RWPE2 (cell line): ENCODE data around the gene UTS2B.

Experiments
- ATAC-seq: fragments of 200-7000 bp; cut with Tn5 transposase; 3 replicates; pipeline ENCODE4 v1.9.1; 2021; ENCODE audit warnings: low read depth
- DNase-seq: peaks from one replicate; pipeline ENCODE4 v3.0.0-alpha.2; 2020; ENCODE audit warnings: low spot score
- H3K27ac ChIP-seq: fragments of 450-650 bp; 2 replicates; pipeline ENCODE4 v1.5.1; 2017; ENCODE audit warnings: mild to moderate bottlenecking; ENCODE audit not compliant: poor library complexity, severe bottlenecking
- H3K27me3 ChIP-seq: fragments of 250-450 bp; sonication (Bioruptor Pico); 2 replicates; pipeline ENCODE4 v1.5.1; 2021; ENCODE audit warnings: mild to moderate bottlenecking, moderate library complexity; ENCODE audit not compliant: insufficient read depth, poor library complexity, severe bottlenecking
- H3K36me3 ChIP-seq: fragments of 250-450 bp; sonication (Bioruptor Pico); 2 replicates; pipeline ENCODE4 v1.5.1; 2020; ENCODE audit warnings: low read depth, mild to moderate bottlenecking, moderate library complexity
- H3K4me1 ChIP-seq: fragments of 250-450 bp; sonication (Bioruptor Pico); 2 replicates; pipeline ENCODE4 v1.5.1; 2021; ENCODE audit warnings: mild to moderate bottlenecking, moderate library complexity; ENCODE audit not compliant: insufficient read depth, poor library complexity, severe bottlenecking
- H3K4me3 ChIP-seq: fragments of 250-450 bp; sonication (Bioruptor Pico); 2 replicates; pipeline ENCODE4 v1.5.1; 2021; ENCODE audit warnings: mild to moderate bottlenecking, moderate library complexity; ENCODE audit not compliant: severe bottlenecking
- H3K9me3 ChIP-seq: fragments of 250-450 bp; sonication (Bioruptor Pico); 2 replicates; pipeline ENCODE4 v1.5.1; 2021; ENCODE audit warnings: mild to moderate bottlenecking, moderate library complexity; ENCODE audit not compliant: severe bottlenecking
- TF ChIP-seq, protein P1 (sequence below): fragments of 450-650 bp; IDR thresholded peaks from one replicate; pipeline ENCODE4 v1.5.1; 2017; ENCODE audit warnings: mild to moderate bottlenecking, moderate library complexity; ENCODE audit not compliant: poor library complexity, severe bottlenecking

UTS2B gene

DNA sequence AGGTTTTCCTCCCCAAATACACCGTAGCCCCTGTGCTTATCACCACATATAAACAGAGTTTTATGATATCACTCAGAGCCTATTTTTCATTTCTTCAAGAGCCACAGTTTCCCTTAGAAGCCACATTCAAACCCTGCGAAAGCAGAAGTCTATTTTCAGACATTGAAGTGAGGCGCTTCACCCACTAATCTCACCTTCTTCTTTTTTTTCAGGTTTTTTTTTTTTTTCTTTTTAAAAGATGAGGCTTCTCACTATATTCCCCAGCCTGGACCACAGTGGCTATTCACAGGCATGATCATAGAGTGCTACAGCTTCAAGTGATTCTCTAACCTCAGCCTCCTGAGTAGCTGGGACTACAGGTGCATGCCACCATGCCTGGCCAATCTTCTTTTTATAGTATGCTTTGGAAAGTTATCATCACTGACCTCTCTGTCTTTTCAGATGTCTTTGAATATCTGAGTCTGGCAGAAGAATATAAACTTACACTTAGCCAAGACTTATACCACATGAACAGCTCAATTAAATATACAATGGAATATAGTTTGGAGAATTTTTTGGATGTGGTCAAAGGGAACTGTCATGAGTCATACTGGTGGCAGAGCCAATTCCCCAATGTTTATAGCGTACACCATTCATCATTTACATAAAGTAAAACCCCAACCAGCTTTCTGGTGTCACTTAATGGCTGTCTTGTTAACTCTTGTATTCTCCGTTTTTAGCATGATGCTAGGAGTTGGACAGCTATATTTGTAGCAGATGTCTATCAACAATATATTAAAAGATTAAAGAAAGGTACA, 60.8 kb downstream of the UTS2B start:
- TF ChIP-seq, protein P1, sequence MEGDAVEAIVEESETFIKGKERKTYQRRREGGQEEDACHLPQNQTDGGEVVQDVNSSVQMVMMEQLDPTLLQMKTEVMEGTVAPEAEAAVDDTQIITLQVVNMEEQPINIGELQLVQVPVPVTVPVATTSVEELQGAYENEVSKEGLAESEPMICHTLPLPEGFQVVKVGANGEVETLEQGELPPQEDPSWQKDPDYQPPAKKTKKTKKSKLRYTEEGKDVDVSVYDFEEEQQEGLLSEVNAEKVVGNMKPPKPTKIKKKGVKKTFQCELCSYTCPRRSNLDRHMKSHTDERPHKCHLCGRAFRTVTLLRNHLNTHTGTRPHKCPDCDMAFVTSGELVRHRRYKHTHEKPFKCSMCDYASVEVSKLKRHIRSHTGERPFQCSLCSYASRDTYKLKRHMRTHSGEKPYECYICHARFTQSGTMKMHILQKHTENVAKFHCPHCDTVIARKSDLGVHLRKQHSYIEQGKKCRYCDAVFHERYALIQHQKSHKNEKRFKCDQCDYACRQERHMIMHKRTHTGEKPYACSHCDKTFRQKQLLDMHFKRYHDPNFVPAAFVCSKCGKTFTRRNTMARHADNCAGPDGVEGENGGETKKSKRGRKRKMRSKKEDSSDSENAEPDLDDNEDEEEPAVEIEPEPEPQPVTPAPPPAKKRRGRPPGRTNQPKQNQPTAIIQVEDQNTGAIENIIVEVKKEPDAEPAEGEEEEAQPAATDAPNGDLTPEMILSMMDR: no peak
- H3K4me3 ChIP-seq: no peak overlapping the region
- no peak for DNase-seq
- no peaks in the 10 kb centered on the region for H3K27me3 ChIP-seq
- H3K36me3 ChIP-seq: no peaks in the 10 kb centered on the region
- no peak overlapping the region for H3K27ac ChIP-seq
- no peaks in the 10 kb centered on the region for H3K4me1 ChIP-seq
- no peaks in the 10 kb centered on the region for H3K9me3 ChIP-seq
- ATAC-seq: no peak

DNA sequence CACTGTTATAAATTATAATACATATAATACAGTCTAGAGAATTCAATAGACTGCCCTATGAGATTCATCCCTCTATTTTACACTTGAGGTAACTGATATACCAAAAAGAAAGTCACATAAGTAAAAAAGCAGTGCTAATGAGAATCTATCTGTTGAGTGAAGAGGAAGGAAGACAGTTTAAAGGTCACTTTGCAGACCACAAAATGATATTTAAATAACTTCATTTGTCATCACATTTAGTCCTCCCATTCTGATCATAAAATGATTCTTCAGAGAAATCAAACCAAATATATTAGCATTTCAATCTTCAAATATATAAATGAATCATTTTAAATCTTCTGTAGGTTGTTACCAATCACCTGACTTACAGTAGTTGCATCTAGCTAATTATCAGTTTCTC, 61.6 kb downstream of the UTS2B start:
- DNase-seq: no peak
- no peak overlapping the region for H3K4me3 ChIP-seq
- no peaks in the 10 kb centered on the region for H3K27me3 ChIP-seq
- no peaks in the 10 kb centered on the region for H3K4me1 ChIP-seq
- no peak overlapping the region for H3K27ac ChIP-seq
- TF ChIP-seq, protein P1: no peak
- no peaks in the 10 kb centered on the region for H3K9me3 ChIP-seq
- H3K36me3 ChIP-seq: no peaks in the 10 kb centered on the region
- ATAC-seq: no peak

DNA sequence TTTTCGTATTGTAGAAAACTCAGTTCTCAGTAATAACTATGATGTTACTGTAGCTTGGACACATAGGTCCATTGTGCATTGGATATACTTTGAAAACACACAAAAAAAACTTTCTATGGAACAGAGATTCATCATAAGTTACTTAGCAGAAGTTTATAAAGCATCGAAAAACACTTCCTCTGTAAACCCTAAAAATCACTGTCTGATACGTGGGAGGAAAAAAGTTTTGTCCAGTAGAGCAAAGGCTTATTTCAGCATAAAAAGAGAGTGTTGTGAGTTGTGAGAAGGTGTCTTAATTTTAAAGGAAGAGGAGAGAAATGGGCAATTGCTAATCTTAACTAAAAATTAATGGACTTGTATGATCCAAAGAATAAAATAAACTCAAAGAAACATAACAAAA, 66.5 kb downstream of the UTS2B start:
- Histone ChIP-seq H3K4me3 (no peak overlapping the region), H3K27me3 (no peaks in the 10 kb centered on the region), H3K9me3 (no peaks in the 10 kb centered on the region), H3K36me3 (no peaks in the 10 kb centered on the region), H3K4me1 (no peaks in the 10 kb centered on the region), H3K27ac (no peak overlapping the region)
- ATAC-seq: no peak
- TF ChIP-seq, protein P1: no peak
- no peak for DNase-seq

DNA sequence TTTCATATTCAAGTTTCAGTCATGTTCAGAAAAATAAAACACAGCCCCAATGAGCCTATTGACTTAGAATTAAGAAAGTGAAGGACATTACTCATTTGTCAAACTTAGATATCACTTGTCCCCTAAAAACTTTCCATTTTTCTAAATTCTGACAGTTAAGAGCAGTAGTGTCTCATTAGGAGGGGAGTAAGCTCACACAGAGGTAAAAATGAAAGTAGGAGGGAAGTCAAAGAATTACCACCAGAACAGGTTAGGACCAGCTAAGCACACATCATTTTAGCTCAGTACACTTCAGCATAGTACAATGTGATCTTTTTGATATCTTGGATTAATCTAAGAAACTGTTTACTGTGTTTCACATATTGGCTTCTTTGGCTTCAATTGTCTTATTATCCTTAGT, 67.0 kb downstream of the UTS2B start:
- no peaks in the 10 kb centered on the region for H3K27me3 ChIP-seq
- H3K4me1 ChIP-seq: no peaks in the 10 kb centered on the region
- no peaks in the 10 kb centered on the region for H3K9me3 ChIP-seq
- DNase-seq (no peak), ATAC-seq (no peak)
- no peak overlapping the region for H3K27ac ChIP-seq
- no peaks in the 10 kb centered on the region for H3K36me3 ChIP-seq
- TF ChIP-seq, protein P1: no peak
- H3K4me3 ChIP-seq: no peak overlapping the region

DNA sequence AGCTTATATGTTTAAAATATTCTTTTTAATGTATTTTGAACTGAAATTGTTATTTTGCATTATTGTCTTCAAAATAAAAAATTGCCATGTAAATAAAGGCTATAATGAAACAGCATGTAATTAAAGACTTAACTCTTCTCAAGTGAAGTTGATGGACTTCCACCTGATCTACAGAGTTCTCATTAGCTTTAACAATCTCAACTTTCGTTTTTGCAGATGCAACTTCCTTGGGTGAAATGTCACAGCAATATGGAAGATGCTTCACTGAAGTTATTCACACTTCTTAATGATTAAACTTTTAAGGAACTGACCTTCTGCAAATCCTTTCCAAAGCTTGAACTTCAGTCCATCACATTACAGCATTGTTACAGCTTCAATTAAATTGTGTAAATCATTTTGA, 67.7 kb downstream of the UTS2B start:
- Histone ChIP-seq H3K36me3 (no peaks in the 10 kb centered on the region), H3K27me3 (no peaks in the 10 kb centered on the region), H3K4me1 (no peaks in the 10 kb centered on the region), H3K27ac (no peak overlapping the region), H3K4me3 (no peak overlapping the region), H3K9me3 (no peaks in the 10 kb centered on the region)
- ATAC-seq (no peak), DNase-seq (no peak)
- TF ChIP-seq, protein P1: no peak
